ENCODE measurements around the gene WWC2.

DNA sequence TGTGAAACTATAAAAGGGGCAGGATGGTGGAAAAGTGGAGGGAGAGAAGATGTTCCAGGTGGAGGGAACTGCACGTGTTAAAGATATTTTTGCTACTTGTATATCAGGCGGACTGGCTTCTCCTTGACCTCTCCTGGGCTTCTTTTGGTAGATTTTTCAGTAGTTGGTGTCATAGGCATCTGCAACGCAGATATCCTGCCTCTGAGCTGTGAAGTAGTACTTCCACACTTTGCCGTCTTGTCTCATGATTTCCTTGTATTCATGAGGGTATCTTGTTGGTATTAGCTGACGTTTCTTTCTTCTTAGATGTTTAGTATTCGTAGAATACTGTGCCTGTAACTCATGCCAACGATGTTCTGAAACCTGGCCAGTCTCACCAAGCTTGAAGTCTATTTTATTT is 81.0 kb downstream of the WWC2 start:
- TF ChIP-seq, protein P1, sequence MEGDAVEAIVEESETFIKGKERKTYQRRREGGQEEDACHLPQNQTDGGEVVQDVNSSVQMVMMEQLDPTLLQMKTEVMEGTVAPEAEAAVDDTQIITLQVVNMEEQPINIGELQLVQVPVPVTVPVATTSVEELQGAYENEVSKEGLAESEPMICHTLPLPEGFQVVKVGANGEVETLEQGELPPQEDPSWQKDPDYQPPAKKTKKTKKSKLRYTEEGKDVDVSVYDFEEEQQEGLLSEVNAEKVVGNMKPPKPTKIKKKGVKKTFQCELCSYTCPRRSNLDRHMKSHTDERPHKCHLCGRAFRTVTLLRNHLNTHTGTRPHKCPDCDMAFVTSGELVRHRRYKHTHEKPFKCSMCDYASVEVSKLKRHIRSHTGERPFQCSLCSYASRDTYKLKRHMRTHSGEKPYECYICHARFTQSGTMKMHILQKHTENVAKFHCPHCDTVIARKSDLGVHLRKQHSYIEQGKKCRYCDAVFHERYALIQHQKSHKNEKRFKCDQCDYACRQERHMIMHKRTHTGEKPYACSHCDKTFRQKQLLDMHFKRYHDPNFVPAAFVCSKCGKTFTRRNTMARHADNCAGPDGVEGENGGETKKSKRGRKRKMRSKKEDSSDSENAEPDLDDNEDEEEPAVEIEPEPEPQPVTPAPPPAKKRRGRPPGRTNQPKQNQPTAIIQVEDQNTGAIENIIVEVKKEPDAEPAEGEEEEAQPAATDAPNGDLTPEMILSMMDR (IDR thresholded peaks at IDR 0.05; ENCODE audit: low read depth, low read length, poor library complexity, severe bottlenecking), result no peak
- TF ChIP-seq EZH2phosphoT487 (IDR thresholded peaks at IDR 0.05; ENCODE audit: borderline replicate concordance, low read length), result no peak

Measured in DOHH2 (cell line).